Activated CD4-positive, CD25-positive, alpha-beta regulatory T cell (primary cell): ENCODE data around the gene NPIPB6.

Experiments
- DNase-seq, 4 experiments: peaks; one replicate each; lab custom pipeline; 2025; lab: John Stamatoyannopoulos, UW

Gene NPIPB6

GRCh38 chr16:28324235-28324886 is 38.9 kb downstream of the NPIPB6 start:
- DNase-seq: no peak

GRCh38 chr16:28321700-28322411 is 41.5 kb downstream of the NPIPB6 start:
- peak in 1 of 4 experiments; percentile 25 for DNase-seq

- DNase-seq: no peak
These were observed 42.6 kb downstream of the NPIPB6 start for GRCh38 chr16:28320741-28321140.

- no peak for DNase-seq
These were observed 43.2 kb downstream of the NPIPB6 start for GRCh38 chr16:28320023-28320561.

GRCh38 chr16:28319476-28320022 is 43.8 kb downstream of the NPIPB6 start:
- no peak for DNase-seq

- DNase-seq: no peak
These were observed 45.1 kb downstream of the NPIPB6 start for GRCh38 chr16:28318042-28318744.

GRCh38 chr16:28317040-28317880 is 46.0 kb downstream of the NPIPB6 start:
- peak; percentile 47 to 71 (median 60) for DNase-seq

- DNase-seq: no peak
These were observed 47.3 kb downstream of the NPIPB6 start for GRCh38 chr16:28316054-28316453.

GRCh38 chr16:28313587-28313986 is 49.7 kb downstream of the NPIPB6 start:
- DNase-seq: no peak

- DNase-seq: no peak
These were observed 51.0 kb downstream of the NPIPB6 start for GRCh38 chr16:28312327-28312726.

GRCh38 chr16:28311913-28312312 is 51.4 kb downstream of the NPIPB6 start:
- DNase-seq: no peak

GRCh38 chr16:28311413-28311812 is 51.9 kb downstream of the NPIPB6 start:
- DNase-seq: no peak

GRCh38 chr16:28310796-28311195 is 52.5 kb downstream of the NPIPB6 start:
- DNase-seq: no peak

- DNase-seq: peak; percentile 38 to 83 (median 67)
These were observed 53.4 kb downstream of the NPIPB6 start for GRCh38 chr16:28309811-28310311.

GRCh38 chr16:28308794-28309584 is 54.3 kb downstream of the NPIPB6 start:
- no peak for DNase-seq

- no peak for DNase-seq
These were observed 55.4 kb downstream of the NPIPB6 start for GRCh38 chr16:28307936-28308335.

- DNase-seq: no peak
These were observed 59.1 kb downstream of the NPIPB6 start for GRCh38 chr16:28304214-28304613.

- DNase-seq: no peak
These were observed 60.2 kb downstream of the NPIPB6 start for GRCh38 chr16:28303132-28303531.

- no peak for DNase-seq
These were observed 61.7 kb downstream of the NPIPB6 start for GRCh38 chr16:28301620-28302019.

- DNase-seq: no peak
These were observed 62.2 kb downstream of the NPIPB6 start for GRCh38 chr16:28301154-28301553.
